Karpas-422 (cell line): ENCODE results near the gene LILRB5. TPM values are rescaled to one million over a fixed set of nuclear protein-coding genes. Genes with fewer than 3 reads are reported as not detected.
"Not testable (repeated sequence)": the region's sequence is repeated elsewhere in the genome, so short reads cannot be mapped to it uniquely, and the experiment has no call there.

Experiments
- DNase-seq: peaks from one replicate; pipeline ENCODE4 v3.0.0-alpha.2; 2015
- H2AFZ ChIP-seq: fragments of 200-600 bp; sonication (generic); 2 replicates; pipeline ENCODE4 v1.6.1; 2014; ENCODE audit warnings: antibody characterized with exemption, low read length, mixed read lengths
- H3K27ac ChIP-seq: fragments of 200-600 bp; sonication (generic); 2 replicates; pipeline ENCODE4 v1.5.1; 2014; ENCODE audit warnings: mild to moderate bottlenecking, low read length, moderate library complexity
- H3K27me3 ChIP-seq: fragments of 200-600 bp; sonication (generic); 2 replicates; pipeline ENCODE4 v1.6.1; 2014; ENCODE audit warnings: low read length, mixed read lengths
- H3K36me3 ChIP-seq: fragments of 200-600 bp; sonication (generic); 2 replicates; pipeline ENCODE4 v1.6.1; 2014; ENCODE audit warnings: low read length, mixed read lengths; ENCODE audit not compliant: insufficient read depth
- H3K4me1 ChIP-seq: fragments of 200-600 bp; sonication (generic); 2 replicates; pipeline ENCODE4 v1.6.1; 2014; ENCODE audit warnings: mild to moderate bottlenecking, low read length, mixed read lengths
- H3K4me2 ChIP-seq: fragments of 200-600 bp; sonication (generic); 2 replicates; pipeline ENCODE4 v1.6.1; 2014; ENCODE audit warnings: low read length, low read depth, mild to moderate bottlenecking; ENCODE audit not compliant: poor library complexity, severe bottlenecking
- H3K4me3 ChIP-seq: fragments of 200-600 bp; sonication (generic); 2 replicates; pipeline ENCODE4 v1.5.1; 2014; ENCODE audit warnings: mild to moderate bottlenecking, antibody characterized with exemption, low read length, mixed read lengths
- H3K79me2 ChIP-seq: fragments of 200-600 bp; sonication (generic); 2 replicates; pipeline ENCODE4 v1.6.1; 2014; ENCODE audit warnings: mild to moderate bottlenecking, low read length, mixed read lengths
- H3K9ac ChIP-seq: fragments of 200-600 bp; sonication (generic); 2 replicates; pipeline ENCODE4 v1.6.0; 2014; ENCODE audit warnings: low read length
- H3K9me2 ChIP-seq: fragments of 200-600 bp; sonication (generic), shearing (Covaris generic); replicated peaks from 2 replicates; pipeline ENCODE4 v1.6.0; 2014; ENCODE audit warnings: mild to moderate bottlenecking, low read length, moderate library complexity; ENCODE audit not compliant: insufficient read depth
- H3K9me3 ChIP-seq: fragments of 300-700, 200-600 bp; sonication (generic); 2 replicates; pipeline ENCODE4 v1.6.1; 2014; ENCODE audit warnings: low read length, mixed read lengths
- H4K20me1 ChIP-seq: fragments of 200-600 bp; sonication (generic); 2 replicates; pipeline ENCODE4 v1.6.1; 2014; ENCODE audit warnings: mild to moderate bottlenecking, antibody characterized with exemption, low read length, low read depth; ENCODE audit not compliant: insufficient read depth
- total RNA-seq: library from RNA; depleted of rRNA; stranded (reverse); fragments of >200 nt; shearing (Covaris generic); gene quantifications from 2 replicates; pipeline ENCODE4 v1.2.3, GENCODE V29; 2014; ENCODE audit warnings: low replicate concordance

LILRB5 gene
- total RNA-seq, 1 experiment from 2014 or later = not detected

DNA sequence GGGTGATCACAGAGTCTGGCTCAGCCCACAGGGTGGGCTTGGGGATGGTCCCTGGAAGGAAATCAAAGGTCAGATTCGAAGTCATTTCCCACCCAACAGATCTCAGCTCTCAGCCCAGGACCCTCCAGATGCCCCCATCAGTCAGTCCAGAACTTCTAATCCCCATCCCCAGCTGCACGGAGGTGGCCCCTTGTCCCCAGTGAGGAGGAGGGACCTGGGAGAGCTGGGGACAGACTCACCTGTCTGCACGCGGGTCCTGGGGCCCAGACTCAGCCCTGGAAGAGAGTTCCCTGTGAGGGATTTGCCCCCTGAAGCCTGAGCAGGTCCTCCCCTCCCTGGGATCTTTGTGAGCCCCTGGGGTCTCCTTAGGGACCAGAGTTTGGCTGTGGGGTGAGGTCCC lies 23.0 kb upstream of the LILRB5 start:
- H3K36me3 ChIP-seq, H3K9me2 ChIP-seq, H3K4me3 ChIP-seq, H3K4me1 ChIP-seq, DNase-seq, H3K9ac ChIP-seq, H3K79me2 ChIP-seq, H3K27ac ChIP-seq, H3K4me2 ChIP-seq, H3K27me3 ChIP-seq, H4K20me1 ChIP-seq, H3K9me3 ChIP-seq, H2AFZ ChIP-seq: not testable (repeated sequence)

- H3K9ac ChIP-seq = no peak overlapping the region
- H3K9me2 ChIP-seq = no peaks in the 10 kb centered on the region
- H3K36me3 ChIP-seq = no peaks in the 10 kb centered on the region
- no peaks in the 10 kb centered on the region for H4K20me1 ChIP-seq
- no peaks in the 10 kb centered on the region for H3K79me2 ChIP-seq
- H3K9me3 ChIP-seq = no peaks in the 10 kb centered on the region
- H3K4me2 ChIP-seq = no peak overlapping the region
- no peaks in the 10 kb centered on the region for H3K27me3 ChIP-seq
- H3K4me3 ChIP-seq = no peak overlapping the region
- H3K27ac ChIP-seq = no peak overlapping the region
- peaks cover 4% of the 10 kb centered on the region; the same call in 1 of the 2 replicates for H3K4me1 ChIP-seq
- DNase-seq = no peak
- H2AFZ ChIP-seq = no peak overlapping the region
These were observed 22.4 kb upstream of the LILRB5 start for GRCh38 chr19:54279406-54279962.

DNA sequence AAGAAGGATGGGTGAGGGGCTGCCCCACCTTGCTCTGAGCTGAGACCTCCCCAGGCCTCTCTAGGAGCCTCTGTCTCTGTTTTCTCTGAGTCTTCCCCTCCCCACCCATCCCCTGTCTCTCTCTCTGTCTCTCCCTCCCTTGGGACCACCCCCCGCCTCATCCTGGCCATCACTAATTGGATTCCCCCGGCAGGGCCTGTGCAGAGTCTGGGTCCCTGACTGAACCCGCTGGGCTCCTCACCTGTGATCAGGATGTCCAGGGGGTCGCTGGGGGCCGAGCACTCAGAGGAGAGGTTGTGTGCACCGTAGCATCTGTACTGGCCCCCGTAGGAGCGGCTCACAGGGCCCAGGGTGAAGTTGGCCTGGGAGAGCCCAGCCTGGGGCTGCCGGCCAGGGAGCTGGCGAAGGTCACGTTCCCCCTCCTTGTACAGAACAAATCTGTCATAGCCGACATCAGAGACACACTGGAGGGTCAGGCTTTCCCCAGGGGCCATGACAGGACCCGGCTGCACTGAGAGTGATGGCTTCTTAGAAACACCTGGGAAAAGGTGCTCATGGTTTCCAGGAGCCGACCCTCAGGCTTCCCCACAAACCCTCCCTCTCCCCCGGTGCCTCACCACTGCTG lies 21.6 kb upstream of the LILRB5 start:
- not testable (repeated sequence) for DNase-seq, H3K9me3 ChIP-seq, H3K9ac ChIP-seq, H3K27ac ChIP-seq, H3K36me3 ChIP-seq, H3K9me2 ChIP-seq, H3K79me2 ChIP-seq, H3K27me3 ChIP-seq, H3K4me2 ChIP-seq, H3K4me1 ChIP-seq, H2AFZ ChIP-seq, H4K20me1 ChIP-seq, H3K4me3 ChIP-seq

DNA sequence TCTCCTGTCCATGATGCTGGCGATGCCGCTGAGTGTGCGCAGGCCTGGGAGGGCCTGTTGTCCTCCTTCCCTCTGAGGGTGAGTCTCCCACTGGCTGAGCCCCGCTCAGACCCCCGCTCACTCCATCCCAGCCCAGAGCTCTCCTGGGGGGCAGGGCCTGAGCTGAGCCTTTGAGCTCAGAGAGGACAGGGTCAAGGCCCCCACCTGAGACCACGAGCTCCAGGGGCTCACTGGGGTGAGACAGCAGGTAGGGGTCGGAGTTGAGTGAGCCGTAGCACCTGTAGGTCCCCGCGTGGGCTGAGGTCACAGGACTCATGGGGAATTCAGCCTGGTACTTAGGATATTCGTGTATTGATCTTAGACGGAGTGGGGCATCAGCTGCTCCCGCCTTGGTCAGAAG lies 21.0 kb upstream of the LILRB5 start:
- not testable (repeated sequence) for H3K27me3 ChIP-seq, H3K9me3 ChIP-seq

DNA sequence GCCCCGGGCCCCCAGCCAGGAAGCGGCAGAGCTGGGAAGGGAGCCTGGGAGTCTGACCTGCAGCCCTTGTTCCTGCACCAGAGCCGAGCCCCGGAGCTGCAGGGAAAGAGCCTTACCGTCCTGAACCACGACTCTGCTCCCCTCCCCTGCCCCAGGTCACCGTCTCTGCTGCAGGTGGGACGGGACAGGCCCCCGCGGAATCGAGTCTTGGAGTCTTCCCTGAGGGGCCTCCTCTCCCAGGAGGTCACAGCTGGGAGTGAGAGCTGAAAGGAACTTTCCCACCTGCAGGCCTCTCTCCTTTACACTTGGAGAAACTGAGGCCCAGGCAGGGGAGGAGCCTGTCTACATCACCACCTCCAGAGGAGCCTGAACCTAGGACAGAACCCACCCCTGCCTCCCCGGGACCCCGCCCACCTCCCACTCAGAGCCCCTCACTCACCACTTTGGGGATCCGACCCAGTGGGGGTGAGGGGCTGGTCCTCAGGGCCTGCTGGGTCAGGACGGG lies 20.1 kb upstream of the LILRB5 start:
- not testable (repeated sequence) for H3K36me3 ChIP-seq, H3K79me2 ChIP-seq, H2AFZ ChIP-seq, H3K4me1 ChIP-seq, H3K27ac ChIP-seq, H3K9ac ChIP-seq, H3K27me3 ChIP-seq, H4K20me1 ChIP-seq, H3K4me2 ChIP-seq, DNase-seq, H3K9me3 ChIP-seq, H3K4me3 ChIP-seq, H3K9me2 ChIP-seq

More for the DNA sequence above, 21.0 kb upstream of the LILRB5 start:
- not testable (repeated sequence) for H4K20me1 ChIP-seq, H3K9ac ChIP-seq, H2AFZ ChIP-seq, H3K4me1 ChIP-seq, DNase-seq, H3K4me2 ChIP-seq, H3K79me2 ChIP-seq, H3K27ac ChIP-seq, H3K9me2 ChIP-seq, H3K4me3 ChIP-seq, H3K36me3 ChIP-seq

DNA sequence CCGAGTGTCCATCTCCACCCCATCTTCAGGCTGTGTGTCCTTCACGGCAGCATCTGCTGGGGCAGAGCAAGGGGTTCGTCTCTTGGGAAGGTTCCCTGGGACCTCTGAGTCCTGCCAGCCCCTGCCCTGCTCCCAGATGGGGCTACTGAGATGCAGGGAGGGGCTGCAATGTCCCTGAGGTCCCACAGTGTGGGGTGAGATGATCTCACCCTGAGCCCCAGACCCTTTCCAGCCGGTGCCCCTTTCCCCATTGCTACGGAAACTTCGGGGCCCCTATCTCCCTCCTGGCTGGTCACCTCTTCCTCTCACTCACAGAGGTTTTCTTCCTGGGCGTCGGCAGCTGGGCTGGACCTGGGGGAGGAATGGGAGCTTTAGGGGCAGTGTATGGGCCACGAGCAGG lies 18.9 kb upstream of the LILRB5 start:
- Histone ChIP-seq H3K4me2 (no peak overlapping the region), H3K36me3 (no peaks in the 10 kb centered on the region), H2AFZ (no peak overlapping the region), H3K4me1 (peaks cover 4% of the 10 kb centered on the region; the same call in 1 of the 2 replicates), H3K79me2 (no peaks in the 10 kb centered on the region), H4K20me1 (no peaks in the 10 kb centered on the region), H3K9me2 (no peaks in the 10 kb centered on the region), H3K4me3 (no peak overlapping the region), H3K27me3 (no peaks in the 10 kb centered on the region), H3K27ac (no peak overlapping the region), H3K9me3 (no peaks in the 10 kb centered on the region), H3K9ac (no peak overlapping the region)
- no peak for DNase-seq

- not testable (repeated sequence) for H3K79me2 ChIP-seq, H3K4me2 ChIP-seq, H2AFZ ChIP-seq, H3K36me3 ChIP-seq, H3K9me2 ChIP-seq, H3K27ac ChIP-seq, H4K20me1 ChIP-seq, H3K9me3 ChIP-seq, DNase-seq, H3K27me3 ChIP-seq, H3K9ac ChIP-seq, H3K4me1 ChIP-seq, H3K4me3 ChIP-seq
These were observed 17.4 kb upstream of the LILRB5 start for GRCh38 chr19:54274516-54274915.

DNA sequence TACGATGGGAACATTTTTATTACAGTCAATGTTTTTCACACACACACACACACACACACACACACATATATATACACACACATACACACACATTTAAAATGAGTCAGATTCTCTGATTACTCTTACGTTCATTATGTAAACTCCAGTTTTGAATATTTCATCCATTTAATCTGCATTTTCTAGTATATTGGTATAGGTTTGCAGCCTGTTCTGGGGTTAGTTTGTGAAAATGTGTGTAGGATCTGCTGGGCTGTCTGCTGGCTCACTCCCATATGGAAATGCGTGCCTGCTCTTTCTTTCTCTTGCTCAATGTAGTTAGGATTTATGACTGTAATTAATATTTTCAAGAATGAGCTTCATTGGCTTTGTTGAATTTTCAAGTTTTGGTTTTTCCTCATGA lies 16.7 kb upstream of the LILRB5 start:
- no peak overlapping the region for H3K9ac ChIP-seq
- no peaks in the 10 kb centered on the region for H3K9me3 ChIP-seq
- no peaks in the 10 kb centered on the region for H3K36me3 ChIP-seq
- no peaks in the 10 kb centered on the region for H3K79me2 ChIP-seq
- no peak for DNase-seq
- H3K4me2 ChIP-seq = no peak overlapping the region
- no peaks in the 10 kb centered on the region for H3K9me2 ChIP-seq
- no peaks in the 10 kb centered on the region for H3K4me1 ChIP-seq
- H4K20me1 ChIP-seq = no peaks in the 10 kb centered on the region
- H2AFZ ChIP-seq = no peak overlapping the region
- no peaks in the 10 kb centered on the region for H3K27me3 ChIP-seq
- H3K27ac ChIP-seq = no peak overlapping the region
- no peak overlapping the region for H3K4me3 ChIP-seq
